ENCODE data around the gene UNKL.

UNKL gene

DNA sequence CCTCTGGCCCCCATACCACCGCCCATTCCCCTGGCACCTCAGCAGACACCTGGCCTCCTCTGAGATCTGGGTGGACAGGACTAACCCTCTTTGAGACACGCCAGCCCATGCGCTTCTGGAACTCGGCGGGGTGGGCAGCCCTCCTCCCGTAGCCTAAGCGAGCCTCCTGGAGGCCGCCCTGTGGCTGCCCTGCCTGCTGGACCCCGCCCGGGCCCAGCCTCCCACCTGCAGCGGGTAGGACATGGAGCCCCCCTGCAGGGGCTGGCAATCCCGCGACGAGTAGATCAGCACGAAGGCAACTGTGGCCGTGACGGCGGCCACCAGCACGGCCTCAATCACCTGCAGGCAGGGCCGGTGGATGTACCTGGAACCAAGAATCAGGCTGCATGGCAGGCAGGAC, 38.0 kb upstream of the UNKL start:
- DNase-seq (ENCODE audit: low read depth in 1 of 2, low spot score in 1 of 2), result no peak
- no peak for TF ChIP-seq JUND (IDR thresholded peaks at IDR 0.05; ENCODE audit: low read depth)
- in situ Hi-C loops (cut with HindIII; ENCODE audit: low pct_unique_long_range_greater_than_20kb, low sequenced_read_pairs), result no loop called here

DNA sequence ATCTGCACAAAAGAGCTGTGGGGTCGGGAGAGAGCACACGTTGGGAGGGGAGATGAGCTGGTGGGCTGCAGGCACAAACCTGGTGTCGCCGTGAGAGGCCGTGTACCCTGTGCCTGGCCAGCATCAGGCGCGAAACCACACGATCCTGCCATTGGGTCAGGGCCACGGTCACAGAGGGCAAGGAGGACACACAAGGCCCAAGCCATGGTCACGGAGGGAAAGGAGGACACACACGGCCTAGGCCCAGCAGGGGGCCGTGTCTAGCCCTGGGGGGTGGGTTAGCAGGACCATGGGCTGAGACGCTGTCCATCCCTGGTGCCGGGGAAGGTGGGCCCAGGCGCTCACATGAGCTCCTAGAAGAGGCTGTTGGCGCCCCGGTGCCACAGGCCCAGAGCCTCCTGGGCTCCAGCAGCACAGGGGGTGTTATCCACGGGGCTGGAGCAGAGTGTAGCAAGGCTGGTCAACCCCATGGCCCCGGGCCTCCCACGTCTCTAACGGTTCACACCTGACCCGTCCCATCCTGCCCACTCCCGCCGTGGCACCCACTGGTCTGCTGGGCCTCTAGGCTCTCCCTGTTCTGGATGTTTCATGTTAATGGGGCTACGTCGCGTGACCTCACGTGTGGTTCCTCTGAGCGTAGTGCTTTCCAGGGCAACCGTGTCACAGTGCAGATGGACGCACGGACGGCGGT, 37.3 kb upstream of the UNKL start:
- in situ Hi-C loops (cut with HindIII; ENCODE audit: low pct_unique_long_range_greater_than_20kb, low sequenced_read_pairs), result no loop called here
- no peak for TF ChIP-seq JUND (IDR thresholded peaks at IDR 0.05; ENCODE audit: low read depth)
- DNase-seq (ENCODE audit: low read depth in 1 of 2, low spot score in 1 of 2), result no peak

DNA sequence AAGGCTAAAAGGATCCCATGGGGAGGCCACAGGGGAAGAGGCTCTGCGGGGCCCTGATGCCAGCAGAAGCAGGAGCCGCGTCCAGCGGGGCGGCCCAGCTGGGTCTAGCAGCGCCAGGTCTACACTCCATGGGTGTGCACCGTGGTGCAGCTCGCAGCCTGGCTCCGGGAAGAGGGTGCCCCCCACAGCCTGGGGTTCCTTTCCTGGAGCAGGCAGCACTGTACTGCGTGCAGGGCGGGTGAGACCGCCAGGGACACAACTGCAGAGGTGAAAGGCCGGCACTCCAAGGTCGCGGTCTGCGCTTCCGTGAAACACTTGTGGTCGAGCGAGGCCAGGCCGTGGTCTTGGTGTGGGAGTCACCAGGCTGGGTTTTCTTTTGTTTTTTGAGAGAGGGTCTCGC, 36.3 kb upstream of the UNKL start:
- DNase-seq (ENCODE audit: low read depth in 1 of 2, low spot score in 1 of 2), result no peak
- in situ Hi-C loops (cut with HindIII; ENCODE audit: low pct_unique_long_range_greater_than_20kb, low sequenced_read_pairs), result no loop called here
- no peak for TF ChIP-seq JUND (IDR thresholded peaks at IDR 0.05; ENCODE audit: low read depth)

DNA sequence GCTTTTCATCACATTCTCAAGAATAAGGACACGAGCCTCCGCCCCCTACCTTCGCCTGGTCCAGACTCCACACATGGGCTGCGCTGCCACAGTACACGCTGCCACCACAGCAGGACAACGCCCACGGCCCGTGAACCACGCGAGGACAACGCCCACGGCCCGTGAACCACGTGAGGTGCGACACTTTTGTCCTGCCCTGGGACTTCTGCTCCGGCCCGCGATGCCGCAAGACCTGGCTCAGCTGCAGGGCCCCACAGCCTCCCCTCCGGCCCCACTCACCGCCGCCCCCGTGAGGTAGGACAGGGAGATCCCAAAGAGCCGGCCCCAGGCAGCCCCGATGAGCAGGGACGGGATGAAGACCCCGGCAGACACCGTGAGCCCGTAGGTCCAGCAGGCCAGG, 35.7 kb upstream of the UNKL start:
- in situ Hi-C loops (cut with HindIII; ENCODE audit: low pct_unique_long_range_greater_than_20kb, low sequenced_read_pairs), result no loop called here
- no peak for DNase-seq (ENCODE audit: low read depth in 1 of 2, low spot score in 1 of 2)
- TF ChIP-seq JUND (IDR thresholded peaks at IDR 0.05; ENCODE audit: low read depth), result no peak

DNA sequence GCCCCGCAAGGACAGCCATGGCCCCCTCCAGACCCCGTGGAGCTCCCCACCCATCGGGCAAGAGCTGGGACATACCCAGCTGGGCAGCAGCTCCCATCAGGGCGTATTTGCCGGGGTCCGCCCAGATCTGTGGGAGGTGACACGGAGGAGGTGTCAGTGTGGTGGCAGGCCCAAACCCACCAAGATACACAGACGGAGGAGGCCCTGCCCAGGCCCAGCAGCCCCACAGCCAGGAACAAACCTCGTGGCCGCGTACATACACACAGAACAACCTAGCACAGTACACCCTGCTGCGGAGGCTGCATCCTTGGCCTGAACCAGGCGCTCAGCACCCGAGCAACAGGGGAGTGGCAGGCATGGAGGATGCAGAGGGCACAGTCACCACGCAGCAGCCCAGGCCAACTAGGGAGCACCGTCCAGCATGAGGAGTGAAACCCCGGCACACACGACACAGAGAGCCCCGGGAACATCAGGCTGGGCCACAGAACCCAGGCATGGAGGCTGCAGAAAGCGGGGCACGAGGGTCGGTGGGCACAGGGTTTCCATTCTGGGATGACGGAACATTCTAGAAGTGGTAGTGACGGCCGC, 34.8 kb upstream of the UNKL start:
- DNase-seq (ENCODE audit: low read depth in 1 of 2, low spot score in 1 of 2), result no peak
- TF ChIP-seq JUND (IDR thresholded peaks at IDR 0.05; ENCODE audit: low read depth), result no peak
- in situ Hi-C loops (cut with HindIII; ENCODE audit: low pct_unique_long_range_greater_than_20kb, low sequenced_read_pairs), result no loop called here

DNA sequence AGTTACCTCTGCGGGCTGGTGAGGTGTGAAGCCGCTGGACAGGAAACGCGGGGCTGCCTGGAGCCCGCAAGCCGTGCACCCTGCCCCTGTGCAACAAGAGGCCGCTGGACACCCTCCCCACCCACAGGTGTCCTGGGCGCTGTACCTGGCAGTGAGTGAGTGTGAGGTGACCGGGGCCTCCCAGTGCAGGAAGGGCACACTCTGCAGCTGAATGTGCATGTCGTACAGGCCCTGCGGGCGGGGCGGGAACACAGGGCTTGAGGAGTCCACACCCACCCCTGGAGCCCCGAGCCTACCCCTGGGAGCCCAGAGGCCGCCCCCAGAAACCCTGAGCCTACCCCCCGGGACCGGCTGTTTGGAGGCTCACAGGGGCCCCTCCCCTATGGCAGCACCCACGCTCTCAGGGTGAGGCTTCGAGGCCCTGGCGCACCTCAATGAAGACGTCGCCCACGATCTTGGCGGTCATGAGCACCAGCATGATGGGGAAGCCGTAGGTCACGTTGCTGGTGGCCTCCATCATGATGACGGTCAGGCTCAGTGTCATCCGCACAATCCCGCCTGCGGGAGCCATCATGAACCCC, 34.1 kb upstream of the UNKL start:
- in situ Hi-C loops (cut with HindIII; ENCODE audit: low pct_unique_long_range_greater_than_20kb, low sequenced_read_pairs), result no loop called here
- TF ChIP-seq JUND (IDR thresholded peaks at IDR 0.05; ENCODE audit: low read depth), result no peak
- DNase-seq (ENCODE audit: low read depth in 1 of 2, low spot score in 1 of 2), result no peak

DNA sequence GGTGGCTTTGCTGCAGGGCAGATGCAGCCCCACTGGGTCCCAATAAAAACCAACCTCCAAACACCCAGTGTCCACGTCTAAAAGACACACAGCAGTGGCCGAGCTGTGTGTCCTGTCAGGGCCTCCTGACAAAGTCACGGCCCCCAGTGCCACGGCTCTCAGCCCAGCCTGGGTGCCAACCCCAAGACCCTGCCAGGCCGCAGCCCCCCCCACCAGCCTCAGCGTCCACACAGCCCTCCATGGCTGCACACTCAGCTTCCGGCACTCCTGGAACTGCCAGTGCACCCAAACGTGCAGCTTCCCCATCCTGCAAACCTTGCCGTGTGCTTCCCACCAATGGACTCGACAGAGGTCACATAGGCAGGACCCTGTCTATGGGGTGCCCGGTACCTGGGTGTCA, 33.5 kb upstream of the UNKL start:
- in situ Hi-C loops (cut with HindIII; ENCODE audit: low pct_unique_long_range_greater_than_20kb, low sequenced_read_pairs), result no loop called here
- no peak for TF ChIP-seq JUND (IDR thresholded peaks at IDR 0.05; ENCODE audit: low read depth)
- no peak for DNase-seq (ENCODE audit: low read depth in 1 of 2, low spot score in 1 of 2)

DNA sequence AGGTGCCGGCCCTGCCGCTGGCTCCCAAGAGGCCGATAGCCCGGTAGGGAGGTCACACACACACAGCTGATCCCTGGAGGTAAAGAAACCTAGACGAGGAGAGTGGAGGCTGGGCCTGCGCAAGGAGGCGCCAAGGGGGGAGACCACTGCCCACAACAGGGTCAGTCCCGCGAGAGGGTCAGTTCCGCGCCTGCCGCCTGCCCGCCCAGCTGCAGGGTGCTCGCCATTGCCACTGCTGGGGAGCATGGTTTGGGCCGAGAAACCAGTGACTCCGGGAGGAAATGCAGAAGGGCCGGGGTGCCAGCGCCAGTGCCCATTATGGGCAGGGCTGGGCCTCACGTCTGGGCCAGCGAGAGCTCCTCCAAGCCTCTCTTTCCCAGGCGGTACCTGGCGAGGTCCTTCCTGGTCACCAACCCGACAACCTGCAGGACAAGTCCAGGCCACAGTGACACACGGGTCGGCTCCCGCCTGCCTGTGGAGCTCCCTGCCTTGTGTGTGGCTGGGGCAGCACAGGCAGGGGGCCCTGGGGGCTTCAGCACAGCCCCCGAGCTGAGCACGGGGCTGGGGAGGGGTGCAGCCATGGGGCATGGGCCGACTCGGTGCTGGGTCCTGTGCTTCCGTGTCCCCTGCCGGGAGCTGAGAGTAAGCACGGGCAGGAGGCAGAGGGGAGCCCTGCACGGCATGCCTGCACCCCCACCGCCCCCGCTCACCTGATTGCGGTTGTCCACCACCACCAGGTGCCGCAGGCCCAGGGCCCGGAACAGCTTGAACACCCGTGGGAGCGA, 32.0 kb upstream of the UNKL start:
- in situ Hi-C loops (cut with HindIII; ENCODE audit: low pct_unique_long_range_greater_than_20kb, low sequenced_read_pairs), result no loop called here
- no peak for DNase-seq (ENCODE audit: low read depth in 1 of 2, low spot score in 1 of 2)
- TF ChIP-seq JUND (IDR thresholded peaks at IDR 0.05; ENCODE audit: low read depth), result no peak

DNA sequence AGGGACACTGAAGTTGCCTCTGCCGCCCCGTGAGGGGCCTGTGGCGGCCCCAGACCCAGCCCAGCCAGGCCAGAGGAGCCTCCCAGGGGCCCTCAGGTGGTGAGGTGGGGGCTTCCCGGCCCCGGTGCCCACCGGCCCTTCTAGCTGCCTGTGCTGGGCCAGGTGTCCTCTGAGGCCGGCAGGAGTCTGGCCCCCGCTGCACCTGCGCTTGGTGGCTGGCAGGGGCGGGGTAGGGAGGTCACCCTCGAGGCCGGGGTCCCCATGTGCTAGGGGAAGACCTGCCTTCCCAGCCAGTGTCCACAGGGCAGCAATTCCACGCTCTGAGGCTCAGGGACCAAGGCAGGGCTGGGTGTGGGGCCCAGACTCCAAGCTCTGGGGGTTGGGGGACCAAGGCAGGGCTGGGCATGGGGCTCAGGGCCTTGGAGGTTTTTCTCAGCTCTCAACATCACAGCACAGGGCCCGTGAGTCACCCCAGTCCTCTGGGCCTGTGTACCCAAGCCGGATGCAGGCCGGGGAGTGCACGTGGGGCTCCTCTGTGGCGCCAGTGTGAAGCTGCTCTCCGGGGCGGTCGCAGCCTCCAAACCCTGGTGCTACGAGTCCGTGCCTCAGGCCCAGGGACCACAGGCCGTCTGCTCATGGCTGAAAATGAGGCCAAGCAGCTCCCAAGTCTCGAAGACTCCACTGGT, 31.2 kb upstream of the UNKL start:
- no peak for DNase-seq (ENCODE audit: low read depth in 1 of 2, low spot score in 1 of 2)
- in situ Hi-C loops (cut with HindIII; ENCODE audit: low pct_unique_long_range_greater_than_20kb, low sequenced_read_pairs), result no loop called here
- no peak for TF ChIP-seq JUND (IDR thresholded peaks at IDR 0.05; ENCODE audit: low read depth)

DNA sequence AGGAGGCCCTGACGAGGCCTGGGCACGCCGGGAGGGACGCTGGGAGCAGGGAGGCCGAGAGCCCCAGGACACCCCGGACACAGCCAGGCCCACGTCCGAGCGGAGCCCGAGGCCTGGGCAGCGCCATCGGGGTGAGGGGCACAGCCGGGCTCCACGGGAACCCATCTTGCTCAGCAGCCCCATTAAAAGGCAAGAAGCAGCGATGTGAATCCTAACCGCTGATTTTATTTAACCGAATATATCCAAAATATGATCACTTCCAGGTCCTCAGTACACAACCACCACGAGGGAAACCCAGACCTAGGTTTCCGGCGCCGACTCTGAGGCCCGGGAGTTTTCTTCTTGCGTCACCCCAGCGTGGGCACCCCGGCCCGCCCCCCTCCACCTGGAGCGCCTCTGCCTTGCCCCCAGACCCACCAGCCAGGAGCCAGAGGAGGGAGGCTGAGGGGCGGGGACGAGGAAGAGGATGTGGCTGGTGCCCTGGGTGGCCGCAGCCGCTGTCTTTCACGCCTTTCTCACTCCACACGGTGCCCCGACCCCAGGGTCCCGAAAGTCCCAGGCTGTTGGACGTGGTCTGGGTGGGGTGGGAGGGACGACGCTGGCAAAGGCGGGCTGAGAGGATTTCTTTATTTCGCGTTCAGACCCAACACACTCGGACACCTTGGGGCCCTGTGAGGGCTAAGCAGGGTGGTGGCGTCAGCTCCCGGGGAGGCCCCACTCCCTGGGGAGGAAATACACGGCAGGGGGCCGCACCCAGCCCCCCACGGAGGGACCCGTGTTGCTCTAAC, 30.4 kb upstream of the UNKL start:
- in situ Hi-C loops (cut with HindIII; ENCODE audit: low pct_unique_long_range_greater_than_20kb, low sequenced_read_pairs), result no loop called here
- no peak for TF ChIP-seq JUND (IDR thresholded peaks at IDR 0.05; ENCODE audit: low read depth)
- DNase-seq (ENCODE audit: low read depth in 1 of 2, low spot score in 1 of 2), result no peak

DNA sequence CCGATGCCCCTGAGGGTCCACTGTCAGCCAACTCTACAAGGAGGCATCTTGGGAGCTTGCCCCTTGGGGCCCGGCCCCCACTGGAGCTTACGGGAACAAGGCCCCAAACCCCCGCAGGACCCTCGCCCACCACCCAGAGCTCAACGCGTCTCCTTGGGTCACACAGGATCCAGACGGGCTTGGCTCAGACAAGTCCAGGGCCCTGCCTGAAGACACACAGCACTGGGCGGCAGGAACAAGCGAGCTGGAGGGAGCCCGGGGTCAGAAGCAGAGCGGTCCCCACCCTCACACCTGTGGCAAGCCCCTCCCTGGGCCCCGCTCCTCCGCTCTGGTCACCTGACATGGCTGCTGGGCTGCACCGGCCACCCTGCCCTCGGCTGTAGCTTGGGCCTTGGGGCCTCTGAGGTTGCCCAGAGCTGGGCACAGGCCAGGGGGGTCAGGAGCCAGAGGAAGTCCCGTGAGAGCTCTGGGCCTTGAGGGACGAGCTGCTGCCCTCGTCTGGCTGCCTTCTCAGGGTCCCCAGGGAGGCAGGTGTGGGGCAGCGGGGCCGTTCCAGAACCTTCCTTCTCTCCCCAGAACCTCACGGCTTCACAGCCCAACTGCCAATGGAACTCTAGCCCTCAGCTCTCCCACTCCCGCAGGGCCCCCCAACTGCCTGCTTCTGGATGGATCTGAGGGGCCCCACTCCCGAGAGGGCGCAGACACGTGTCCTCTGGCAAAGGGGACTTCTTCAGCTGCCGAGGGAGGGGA, 29.7 kb upstream of the UNKL start, which contains the start of gene CCDC154:
Gene CCDC154, minus strand, starts transcription at position 577 of the 750 bp plus-strand sequence. Its CDS starts 234 bp downstream, at position 343.
- no peak for TF ChIP-seq JUND (IDR thresholded peaks at IDR 0.05; ENCODE audit: low read depth)
- in situ Hi-C loops (cut with HindIII; ENCODE audit: low pct_unique_long_range_greater_than_20kb, low sequenced_read_pairs), result no loop called here
- no peak for DNase-seq (ENCODE audit: low read depth in 1 of 2, low spot score in 1 of 2)
